ENCODE data around the gene ATPAF1.

GRCh38 chr1:46646844-46647243 lies 21.3 kb downstream of the ATPAF1 start:
- TF ChIP-seq ZNF449 (tag by site-specific recombination; IDR thresholded peaks at IDR 0.05) (no peak), ZNF274 (IDR thresholded peaks at IDR 0.05; ENCODE audit: low read length) (no peak), ZNF274 (tag by site-specific recombination; IDR thresholded peaks at IDR 0.05; ENCODE audit: borderline replicate concordance) (no peak), ZNF2 (tag by site-specific recombination; IDR thresholded peaks at IDR 0.05) (no peak), ZNF571 (tag by site-specific recombination; IDR thresholded peaks at IDR 0.05) (no peak), REST (tag by site-specific recombination; IDR thresholded peaks at IDR 0.05) (no peak), ATF2 (tag by site-specific recombination; IDR thresholded peaks at IDR 0.05; ENCODE audit: low read depth) (no peak), PRDM10 (tag by site-specific recombination; IDR thresholded peaks at IDR 0.05) (no peak), ZNF549 (tag by site-specific recombination; IDR thresholded peaks at IDR 0.05) (no peak), ZNF433 (tag by site-specific recombination; IDR thresholded peaks at IDR 0.05; ENCODE audit: low read depth) (no peak), CTCF (tag by site-specific recombination; IDR thresholded peaks at IDR 0.05) (no peak), ZNF10 (tag by site-specific recombination; IDR thresholded peaks at IDR 0.05) (no peak), ZBTB8A (tag by site-specific recombination; IDR thresholded peaks at IDR 0.05) (no peak), ZNF350 (tag by site-specific recombination; IDR thresholded peaks at IDR 0.05) (no peak), MZF1 (tag by site-specific recombination; IDR thresholded peaks at IDR 0.05; ENCODE audit: borderline replicate concordance) (no peak)

Measured in HEK293 (cell line).